Measurements from ENCODE around the gene BCL11A.

DNA sequence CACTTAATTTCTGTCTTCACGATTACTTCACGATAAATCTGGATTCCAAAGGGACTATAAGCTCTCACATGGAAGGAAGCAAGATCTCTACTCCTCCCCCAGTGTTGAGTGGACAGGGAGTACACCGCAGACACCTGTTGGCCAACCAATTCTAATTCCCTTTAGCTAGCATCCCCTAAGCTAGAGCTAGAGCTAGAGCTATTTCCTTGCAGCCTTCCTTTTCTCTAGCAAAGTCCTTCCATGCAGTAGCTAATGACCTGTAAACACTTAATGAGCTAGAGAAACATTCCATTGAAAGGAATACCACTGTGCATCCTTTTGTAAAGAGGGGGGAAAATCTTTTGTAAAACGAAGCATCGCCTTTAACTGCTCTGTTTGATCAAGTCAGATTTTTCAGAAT is 56.5 kb downstream of the BCL11A start:
- no peak for TF ChIP-seq ZFP3 (CRISPR knock-in tag; IDR thresholded peaks at IDR 0.05)
- no peak for TF ChIP-seq ZC3H10 (CRISPR knock-in tag; IDR thresholded peaks at IDR 0.05)

Data from SK-N-SH treated with all-trans-retinoic acid at 6 μM for 48 hours (cell line).